Mesendoderm (in vitro differentiated cells): ENCODE measurements around the gene MBNL1.
A peak's percentile ranks its signal among the peaks of the same experiment; 100 is the strongest.

Source experiments
- DNase-seq: peaks from one replicate; pipeline ENCODE4 v3.0.0; 2013
- H2AK5ac ChIP-seq: 2 replicates; pipeline ENCODE4 v1.6.1; 2013; ENCODE audit warnings: low read length, inconsistent platforms
- H2BK120ac ChIP-seq: 2 replicates; pipeline ENCODE4 v1.6.1; 2013; ENCODE audit warnings: low read depth, mild to moderate bottlenecking, low read length, moderate library complexity, mixed read lengths
- H2BK15ac ChIP-seq: replicated peaks from 2 replicates; pipeline ENCODE4 v1.6.1; 2013; ENCODE audit warnings: low read depth, mild to moderate bottlenecking, moderate library complexity
- H2BK5ac ChIP-seq: 2 replicates; pipeline ENCODE4 v1.6.1; 2013; ENCODE audit warnings: low read length, inconsistent platforms
- H3K18ac ChIP-seq: 2 replicates; pipeline ENCODE4 v1.6.1; 2013; ENCODE audit warnings: mild to moderate bottlenecking, low read length, mixed read lengths
- H3K23ac ChIP-seq: one replicate; pipeline ENCODE4 v1.6.1; 2013; ENCODE audit warnings: low read length
- H3K27ac ChIP-seq: 2 replicates; pipeline ENCODE4 v1.5.1; 2013; ENCODE audit warnings: low read depth, mild to moderate bottlenecking, inconsistent platforms, low read length, moderate library complexity
- H3K27me3 ChIP-seq: 2 replicates; pipeline ENCODE4 v1.6.1; 2013; ENCODE audit warnings: low read length, control low read depth, mild to moderate bottlenecking, inconsistent platforms; ENCODE audit not compliant: insufficient read depth, poor library complexity
- H3K36me3 ChIP-seq: 2 replicates; pipeline ENCODE4 v1.6.1; 2013; ENCODE audit warnings: low read length, inconsistent platforms; ENCODE audit not compliant: control insufficient read depth, insufficient read depth
- H3K4ac ChIP-seq: one replicate; pipeline ENCODE4 v1.6.1; 2013; ENCODE audit warnings: low read depth, mild to moderate bottlenecking, low read length, moderate library complexity
- H3K4me1 ChIP-seq: 2 replicates; pipeline ENCODE4 v1.6.1; 2013; ENCODE audit warnings: low read depth, low read length, inconsistent platforms; ENCODE audit not compliant: control insufficient read depth
- H3K4me2 ChIP-seq: 2 replicates; pipeline ENCODE4 v1.6.1; 2013; ENCODE audit warnings: low read length
- H3K4me3 ChIP-seq: 2 replicates; pipeline ENCODE4 v1.5.1; 2013; ENCODE audit warnings: mild to moderate bottlenecking, low read length
- H3K56ac ChIP-seq: one replicate; pipeline ENCODE4 v1.6.1; 2013; ENCODE audit warnings: low read length
- H3K79me1 ChIP-seq: 2 replicates; pipeline ENCODE4 v1.6.1; 2013; ENCODE audit warnings: low read length, inconsistent platforms
- H3K79me2 ChIP-seq: 2 replicates; pipeline ENCODE4 v1.6.1; 2013; ENCODE audit warnings: mild to moderate bottlenecking, low read length; ENCODE audit not compliant: control insufficient read depth, insufficient read depth
- H3K9ac ChIP-seq: 2 replicates; pipeline ENCODE4 v1.6.1; 2013; ENCODE audit warnings: low read length, inconsistent platforms
- H4K5ac ChIP-seq: one replicate; pipeline ENCODE4 v1.6.1; 2013; ENCODE audit warnings: low read length
- H4K8ac ChIP-seq: one replicate; pipeline ENCODE4 v1.6.1; 2013; ENCODE audit warnings: low read depth, mild to moderate bottlenecking, control low read depth, low read length, moderate library complexity
- WGBS: extraction: QIAGEN DNeasy Blood & Tissue Kit; methylation state at CpG from one replicate; pipeline ENCODE4 v1.1.7; 2013; ENCODE audit warnings: low lambda C conversion rate, missing lambda C conversion rate; ENCODE audit not compliant: insufficient coverage; ENCODE audit errors: extremely low coverage; 5-methylcytosine and 5-hydroxymethylcytosine counted together

MBNL1 gene

DNA sequence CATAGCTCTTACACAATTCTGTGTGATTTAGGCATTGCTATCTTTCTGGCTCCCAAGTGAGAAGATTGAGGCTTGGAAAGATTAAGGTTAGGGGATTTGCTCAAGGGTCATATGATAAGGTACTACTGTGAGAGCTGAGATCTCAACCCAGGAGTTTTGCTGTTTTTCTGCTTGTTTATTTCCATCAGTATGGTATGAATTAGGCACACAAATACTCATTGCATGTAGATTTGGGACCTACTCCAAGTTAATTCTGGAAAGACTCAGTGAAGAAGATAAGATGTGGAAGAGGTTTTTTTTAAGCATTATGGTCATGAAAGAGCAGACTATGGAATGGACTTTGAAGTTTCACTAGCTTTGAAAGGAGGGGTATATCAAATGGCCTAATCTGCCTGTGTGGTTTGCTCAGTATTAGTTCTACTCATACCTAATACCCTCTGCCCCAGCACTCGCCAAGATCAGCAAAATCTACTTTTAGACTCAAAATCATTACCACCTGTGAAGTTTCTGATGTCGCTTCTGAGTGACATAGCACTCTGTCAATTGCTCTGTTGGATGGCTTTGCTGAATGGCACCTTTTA lies 12.5 kb downstream of the MBNL1 start:
- H4K8ac ChIP-seq = no peak overlapping the region
- H3K4me1 ChIP-seq = peaks cover 2% of the 10 kb centered on the region
- H3K4me3 ChIP-seq = no peak overlapping the region
- no peak overlapping the region for H2AK5ac ChIP-seq
- no peaks in the 10 kb centered on the region for H3K79me2 ChIP-seq
- no peaks in the 10 kb centered on the region for H3K27me3 ChIP-seq
- no CpG with 5 or more reads among the region's 2 CpGs for WGBS
- H3K23ac ChIP-seq = no peak overlapping the region
- H2BK5ac ChIP-seq = no peak overlapping the region
- H3K36me3 ChIP-seq = no peaks in the 10 kb centered on the region
- H2BK120ac ChIP-seq = no peak overlapping the region
- peak; percentile 67 for DNase-seq
- H3K79me1 ChIP-seq = no peaks in the 10 kb centered on the region
- no peak overlapping the region for H3K4ac ChIP-seq
- H2BK15ac ChIP-seq = no peak overlapping the region
- H3K18ac ChIP-seq = no peak overlapping the region
- no peak overlapping the region for H4K5ac ChIP-seq
- H3K9ac ChIP-seq = no peak overlapping the region
- H3K4me2 ChIP-seq = no peak overlapping the region
- no peak overlapping the region for H3K56ac ChIP-seq
- no peak overlapping the region for H3K27ac ChIP-seq

DNA sequence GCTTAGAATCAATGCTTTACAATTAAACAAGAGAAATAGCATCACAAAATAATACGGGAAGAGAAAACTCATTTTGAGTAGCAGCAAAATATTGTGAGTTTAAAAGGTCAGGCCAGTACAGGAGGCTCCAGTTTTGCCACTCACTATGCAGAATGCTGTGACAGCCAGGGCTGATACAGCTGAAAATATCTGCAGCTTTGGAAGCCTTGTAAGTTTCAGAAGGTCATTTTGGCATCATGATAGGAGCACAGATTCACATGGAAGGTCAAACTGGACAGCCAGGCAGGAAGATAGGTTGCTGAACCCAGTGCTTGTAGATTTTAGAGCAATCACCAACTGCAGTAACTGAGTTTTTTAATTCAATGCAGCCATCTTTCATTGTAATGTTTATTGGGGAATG lies 14.1 kb downstream of the MBNL1 start:
- no peak overlapping the region for H3K9ac ChIP-seq
- no peaks in the 10 kb centered on the region for H3K36me3 ChIP-seq
- H4K5ac ChIP-seq = no peak overlapping the region
- no peak for DNase-seq
- no peak overlapping the region for H3K27ac ChIP-seq
- H2AK5ac ChIP-seq = no peak overlapping the region
- no peak overlapping the region for H3K4me2 ChIP-seq
- no peaks in the 10 kb centered on the region for H3K27me3 ChIP-seq
- no peak overlapping the region for H4K8ac ChIP-seq
- no peak overlapping the region for H2BK15ac ChIP-seq
- H3K4me3 ChIP-seq = no peak overlapping the region
- H3K4me1 ChIP-seq = peaks cover 2% of the 10 kb centered on the region
- no peaks in the 10 kb centered on the region for H3K79me2 ChIP-seq
- no CpG with 5 or more reads among the region's 1 CpG for WGBS
- H2BK5ac ChIP-seq = no peak overlapping the region
- no peaks in the 10 kb centered on the region for H3K79me1 ChIP-seq
- no peak overlapping the region for H3K23ac ChIP-seq
- H2BK120ac ChIP-seq = no peak overlapping the region
- no peak overlapping the region for H3K18ac ChIP-seq
- no peak overlapping the region for H3K56ac ChIP-seq
- H3K4ac ChIP-seq = no peak overlapping the region

DNA sequence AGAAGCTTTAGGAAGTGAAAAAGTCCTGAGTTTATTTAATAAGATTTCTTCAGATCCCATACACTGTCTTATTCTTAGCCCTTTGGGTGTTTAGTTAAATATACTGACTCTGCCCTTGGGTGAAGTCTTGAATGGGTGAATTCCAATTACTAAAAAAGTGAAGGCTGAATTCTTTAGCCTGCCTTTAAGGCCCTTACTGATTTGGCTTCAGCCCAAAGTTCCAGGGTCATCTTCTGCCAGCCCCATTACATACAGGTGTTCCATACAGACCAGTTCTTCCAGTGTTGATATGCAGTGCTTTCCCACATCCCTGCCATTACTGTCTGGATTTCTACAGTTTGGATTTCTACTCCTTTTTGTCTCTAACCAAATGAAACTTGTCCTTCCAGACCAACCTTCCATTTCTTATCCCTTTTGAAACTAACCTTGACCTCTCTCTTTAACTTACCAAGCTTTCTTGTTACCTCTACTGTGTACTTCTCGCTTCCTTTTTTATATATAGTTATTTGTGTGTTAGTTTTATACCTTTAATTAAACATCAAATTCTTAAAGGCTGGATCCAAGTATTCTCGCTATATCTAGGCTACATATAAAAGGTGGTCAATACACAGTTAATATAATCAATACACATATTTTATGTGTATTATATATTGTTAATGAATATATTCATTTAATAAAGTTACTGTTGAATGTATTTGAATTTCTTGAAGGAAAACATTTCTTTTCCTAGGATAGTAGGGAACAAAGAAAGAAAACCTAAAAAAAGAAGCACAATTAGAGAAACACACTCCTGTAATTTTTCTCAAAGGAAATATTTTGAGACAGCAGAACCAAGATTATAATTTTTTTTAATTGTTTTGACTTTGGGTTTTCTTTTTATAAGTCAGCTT lies 15.0 kb downstream of the MBNL1 start:
- H3K23ac ChIP-seq = no peak overlapping the region
- DNase-seq = no peak
- no peak overlapping the region for H2BK120ac ChIP-seq
- no peak overlapping the region for H3K56ac ChIP-seq
- no peak overlapping the region for H2AK5ac ChIP-seq
- no peak overlapping the region for H2BK5ac ChIP-seq
- no peak overlapping the region for H3K18ac ChIP-seq
- H4K5ac ChIP-seq = no peak overlapping the region
- H3K4me1 ChIP-seq = peaks cover 2% of the 10 kb centered on the region
- no peak overlapping the region for H3K4me2 ChIP-seq
- no peak overlapping the region for H3K9ac ChIP-seq
- no peak overlapping the region for H3K27ac ChIP-seq
- no peaks in the 10 kb centered on the region for H3K36me3 ChIP-seq
- H2BK15ac ChIP-seq = no peak overlapping the region
- H3K4ac ChIP-seq = no peak overlapping the region
- no peaks in the 10 kb centered on the region for H3K27me3 ChIP-seq
- H4K8ac ChIP-seq = no peak overlapping the region
- WGBS = no CpG with 5 or more reads among the region's 2 CpGs
- no peak overlapping the region for H3K4me3 ChIP-seq
- H3K79me1 ChIP-seq = no peaks in the 10 kb centered on the region
- H3K79me2 ChIP-seq = no peaks in the 10 kb centered on the region

DNA sequence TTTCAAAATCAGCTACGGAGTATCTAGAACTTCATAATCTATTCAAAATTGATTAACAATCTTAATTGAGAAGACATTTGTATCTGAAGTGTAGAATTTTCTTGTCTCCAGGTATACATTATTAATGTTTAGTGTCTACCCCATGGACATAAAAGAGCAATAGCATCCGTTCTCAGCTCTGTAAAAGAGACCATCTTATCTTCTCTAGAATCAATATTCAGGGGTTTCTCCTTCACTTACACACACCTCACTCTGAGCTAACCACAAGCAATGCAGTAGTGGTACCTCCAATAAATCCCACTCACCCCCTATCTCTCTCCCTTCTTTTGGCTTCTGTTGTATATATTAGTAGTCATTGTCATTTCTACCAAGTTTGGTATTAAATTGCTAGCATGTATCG lies 16.2 kb downstream of the MBNL1 start:
- Histone ChIP-seq H3K79me1 (no peaks in the 10 kb centered on the region), H3K23ac (no peak overlapping the region), H4K5ac (no peak overlapping the region), H4K8ac (no peak overlapping the region), H3K18ac (no peak overlapping the region), H3K4me1 (peaks cover 2% of the 10 kb centered on the region), H3K56ac (no peak overlapping the region), H3K4me3 (no peak overlapping the region), H3K27ac (no peak overlapping the region), H2AK5ac (no peak overlapping the region), H2BK5ac (no peak overlapping the region), H3K4ac (no peak overlapping the region), H3K27me3 (no peaks in the 10 kb centered on the region), H3K36me3 (no peaks in the 10 kb centered on the region), H2BK15ac (no peak overlapping the region), H3K4me2 (no peak overlapping the region), H3K9ac (no peak overlapping the region), H2BK120ac (no peak overlapping the region), H3K79me2 (no peaks in the 10 kb centered on the region)
- no peak for DNase-seq
- WGBS = no CpG with 5 or more reads among the region's 3 CpGs

DNA sequence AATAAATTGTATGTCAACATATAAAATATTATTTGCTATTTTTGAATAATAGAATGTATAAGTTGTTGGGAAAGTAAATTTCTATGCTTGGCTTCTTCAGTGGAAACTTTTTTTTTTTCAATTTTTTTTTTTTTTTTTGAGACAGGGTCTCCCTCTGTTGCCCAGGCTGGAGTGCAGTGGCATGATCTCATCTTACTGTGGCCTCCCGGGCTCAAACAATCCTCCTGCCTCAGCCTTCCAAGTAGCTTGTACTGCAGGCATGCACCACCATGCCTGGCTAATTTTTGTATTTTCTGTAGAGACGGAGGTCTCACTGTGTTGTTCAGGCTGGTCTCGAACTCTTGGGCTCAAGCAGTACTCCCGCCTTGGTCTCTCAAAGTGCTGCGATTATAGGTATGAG lies 16.8 kb downstream of the MBNL1 start:
- H2BK15ac ChIP-seq = no peak overlapping the region
- H2BK5ac ChIP-seq = no peak overlapping the region
- no peak overlapping the region for H3K27ac ChIP-seq
- no peaks in the 10 kb centered on the region for H3K79me1 ChIP-seq
- H3K4me3 ChIP-seq = no peak overlapping the region
- no peak overlapping the region for H3K4me2 ChIP-seq
- H4K8ac ChIP-seq = no peak overlapping the region
- WGBS = no CpG with 5 or more reads among the region's 5 CpGs
- H3K27me3 ChIP-seq = no peaks in the 10 kb centered on the region
- H3K23ac ChIP-seq = no peak overlapping the region
- H3K56ac ChIP-seq = no peak overlapping the region
- H3K36me3 ChIP-seq = no peaks in the 10 kb centered on the region
- H2AK5ac ChIP-seq = no peak overlapping the region
- no peaks in the 10 kb centered on the region for H3K79me2 ChIP-seq
- no peak overlapping the region for H2BK120ac ChIP-seq
- H3K18ac ChIP-seq = no peak overlapping the region
- no peak for DNase-seq
- no peak overlapping the region for H4K5ac ChIP-seq
- no peak overlapping the region for H3K4ac ChIP-seq
- peaks cover 2% of the 10 kb centered on the region for H3K4me1 ChIP-seq
- no peak overlapping the region for H3K9ac ChIP-seq
